ENCODE data around the gene ALLC.

Gene ALLC

GRCh38 chr2:3751251-3751650, 93.3 kb downstream of the ALLC start:
- TF ChIP-seq TCF12 (IDR thresholded peaks at IDR 0.05; ENCODE audit: low read depth) = no peak
- no peak for TF ChIP-seq USF1 (IDR thresholded peaks at IDR 0.05)
- TF ChIP-seq CREB1 (IDR thresholded peaks at IDR 0.05; ENCODE audit: low read depth) = no peak
- TF ChIP-seq CEBPB (IDR thresholded peaks at IDR 0.05) = no peak
- no peak for TF ChIP-seq EGR1 (IDR thresholded peaks at IDR 0.05)
- no peak for TF ChIP-seq FOXM1 (IDR thresholded peaks at IDR 0.05; ENCODE audit: borderline replicate concordance, low read depth)
- no peak for TF ChIP-seq MAX (IDR thresholded peaks at IDR 0.05)
- TF ChIP-seq TAF1 (IDR thresholded peaks at IDR 0.05; ENCODE audit: low read depth) = no peak
- no peak for TF ChIP-seq YY1 (IDR thresholded peaks at IDR 0.05; ENCODE audit: low read depth)
- no peak for TF ChIP-seq RAD21 (IDR thresholded peaks at IDR 0.05; ENCODE audit: low read depth)
- TF ChIP-seq ZBTB7A (IDR thresholded peaks at IDR 0.05; ENCODE audit: low read depth) = no peak
- no peak for TF ChIP-seq NFIC (IDR thresholded peaks at IDR 0.05)
- no peak for TF ChIP-seq TEAD4 (IDR thresholded peaks at IDR 0.05)

- TF ChIP-seq TEAD4 (IDR thresholded peaks at IDR 0.05) (no peak), FOXM1 (IDR thresholded peaks at IDR 0.05; ENCODE audit: borderline replicate concordance, low read depth) (no peak), EGR1 (IDR thresholded peaks at IDR 0.05) (no peak), CEBPB (IDR thresholded peaks at IDR 0.05) (no peak)
- TF ChIP-seq, protein P1, sequence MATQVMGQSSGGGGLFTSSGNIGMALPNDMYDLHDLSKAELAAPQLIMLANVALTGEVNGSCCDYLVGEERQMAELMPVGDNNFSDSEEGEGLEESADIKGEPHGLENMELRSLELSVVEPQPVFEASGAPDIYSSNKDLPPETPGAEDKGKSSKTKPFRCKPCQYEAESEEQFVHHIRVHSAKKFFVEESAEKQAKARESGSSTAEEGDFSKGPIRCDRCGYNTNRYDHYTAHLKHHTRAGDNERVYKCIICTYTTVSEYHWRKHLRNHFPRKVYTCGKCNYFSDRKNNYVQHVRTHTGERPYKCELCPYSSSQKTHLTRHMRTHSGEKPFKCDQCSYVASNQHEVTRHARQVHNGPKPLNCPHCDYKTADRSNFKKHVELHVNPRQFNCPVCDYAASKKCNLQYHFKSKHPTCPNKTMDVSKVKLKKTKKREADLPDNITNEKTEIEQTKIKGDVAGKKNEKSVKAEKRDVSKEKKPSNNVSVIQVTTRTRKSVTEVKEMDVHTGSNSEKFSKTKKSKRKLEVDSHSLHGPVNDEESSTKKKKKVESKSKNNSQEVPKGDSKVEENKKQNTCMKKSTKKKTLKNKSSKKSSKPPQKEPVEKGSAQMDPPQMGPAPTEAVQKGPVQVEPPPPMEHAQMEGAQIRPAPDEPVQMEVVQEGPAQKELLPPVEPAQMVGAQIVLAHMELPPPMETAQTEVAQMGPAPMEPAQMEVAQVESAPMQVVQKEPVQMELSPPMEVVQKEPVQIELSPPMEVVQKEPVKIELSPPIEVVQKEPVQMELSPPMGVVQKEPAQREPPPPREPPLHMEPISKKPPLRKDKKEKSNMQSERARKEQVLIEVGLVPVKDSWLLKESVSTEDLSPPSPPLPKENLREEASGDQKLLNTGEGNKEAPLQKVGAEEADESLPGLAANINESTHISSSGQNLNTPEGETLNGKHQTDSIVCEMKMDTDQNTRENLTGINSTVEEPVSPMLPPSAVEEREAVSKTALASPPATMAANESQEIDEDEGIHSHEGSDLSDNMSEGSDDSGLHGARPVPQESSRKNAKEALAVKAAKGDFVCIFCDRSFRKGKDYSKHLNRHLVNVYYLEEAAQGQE (IDR thresholded peaks at IDR 0.05; ENCODE audit: low read depth) = no peak
Measured at GRCh38 chr2:3751806-3752205, 93.8 kb downstream of the ALLC start.

All from Ishikawa (cell line).